GM21381 (cell line): Measurements from ENCODE around the gene PCSK7.
"Not testable (repeated sequence)": the region's sequence is repeated elsewhere in the genome, so short reads cannot be mapped to it uniquely, and the experiment has no call there.

Experiments used
- ATAC-seq: cut with Tn5 transposase; IDR thresholded peaks from one replicate; pipeline ENCODE4 v1.9.1; 2021; ENCODE audit warnings: mild to moderate bottlenecking, moderate library complexity; ENCODE audit not compliant: unreplicated experiment

PCSK7 gene, protein sequence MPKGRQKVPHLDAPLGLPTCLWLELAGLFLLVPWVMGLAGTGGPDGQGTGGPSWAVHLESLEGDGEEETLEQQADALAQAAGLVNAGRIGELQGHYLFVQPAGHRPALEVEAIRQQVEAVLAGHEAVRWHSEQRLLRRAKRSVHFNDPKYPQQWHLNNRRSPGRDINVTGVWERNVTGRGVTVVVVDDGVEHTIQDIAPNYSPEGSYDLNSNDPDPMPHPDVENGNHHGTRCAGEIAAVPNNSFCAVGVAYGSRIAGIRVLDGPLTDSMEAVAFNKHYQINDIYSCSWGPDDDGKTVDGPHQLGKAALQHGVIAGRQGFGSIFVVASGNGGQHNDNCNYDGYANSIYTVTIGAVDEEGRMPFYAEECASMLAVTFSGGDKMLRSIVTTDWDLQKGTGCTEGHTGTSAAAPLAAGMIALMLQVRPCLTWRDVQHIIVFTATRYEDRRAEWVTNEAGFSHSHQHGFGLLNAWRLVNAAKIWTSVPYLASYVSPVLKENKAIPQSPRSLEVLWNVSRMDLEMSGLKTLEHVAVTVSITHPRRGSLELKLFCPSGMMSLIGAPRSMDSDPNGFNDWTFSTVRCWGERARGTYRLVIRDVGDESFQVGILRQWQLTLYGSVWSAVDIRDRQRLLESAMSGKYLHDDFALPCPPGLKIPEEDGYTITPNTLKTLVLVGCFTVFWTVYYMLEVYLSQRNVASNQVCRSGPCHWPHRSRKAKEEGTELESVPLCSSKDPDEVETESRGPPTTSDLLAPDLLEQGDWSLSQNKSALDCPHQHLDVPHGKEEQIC

DNA sequence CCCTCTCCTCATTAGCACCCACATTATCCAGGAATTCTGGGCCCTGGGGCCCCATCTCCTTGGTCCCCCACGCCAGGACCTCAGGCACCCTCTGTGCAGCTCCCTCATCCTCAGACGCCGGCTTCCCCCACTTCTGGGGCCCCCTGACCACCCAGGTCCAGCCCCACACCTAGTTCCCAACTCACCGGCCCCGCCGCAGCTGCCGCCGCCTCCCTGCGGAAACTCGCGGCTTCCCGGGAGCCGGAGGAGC, at the start of gene PCSK7:
TSS of gene PCSK7 (minus strand) at position 232 of the 250 bp plus-strand sequence. CDS start 2,229 bp downstream, outside the sequence.
- ATAC-seq = no peak

DNA sequence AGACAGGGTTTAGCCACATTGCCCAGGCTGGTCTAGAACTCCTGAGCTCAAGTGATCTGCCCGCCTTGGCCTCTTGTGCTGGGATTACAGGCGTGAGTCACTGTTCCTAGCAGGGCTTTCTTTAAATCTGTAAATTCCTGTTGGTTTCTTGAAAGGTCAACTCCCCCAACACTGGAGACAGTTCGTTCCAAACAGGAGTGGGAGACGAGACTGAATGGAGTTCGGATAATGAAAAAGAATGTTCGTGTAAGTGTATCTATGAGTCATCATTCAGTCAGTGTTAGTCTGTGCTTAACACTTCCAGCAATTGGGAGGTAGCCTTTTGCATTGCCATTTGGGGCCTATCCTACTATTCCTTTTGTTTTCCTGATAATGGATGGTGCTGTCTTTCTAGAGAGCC, 49.3 kb upstream of the PCSK7 start:
- no peak for ATAC-seq

DNA sequence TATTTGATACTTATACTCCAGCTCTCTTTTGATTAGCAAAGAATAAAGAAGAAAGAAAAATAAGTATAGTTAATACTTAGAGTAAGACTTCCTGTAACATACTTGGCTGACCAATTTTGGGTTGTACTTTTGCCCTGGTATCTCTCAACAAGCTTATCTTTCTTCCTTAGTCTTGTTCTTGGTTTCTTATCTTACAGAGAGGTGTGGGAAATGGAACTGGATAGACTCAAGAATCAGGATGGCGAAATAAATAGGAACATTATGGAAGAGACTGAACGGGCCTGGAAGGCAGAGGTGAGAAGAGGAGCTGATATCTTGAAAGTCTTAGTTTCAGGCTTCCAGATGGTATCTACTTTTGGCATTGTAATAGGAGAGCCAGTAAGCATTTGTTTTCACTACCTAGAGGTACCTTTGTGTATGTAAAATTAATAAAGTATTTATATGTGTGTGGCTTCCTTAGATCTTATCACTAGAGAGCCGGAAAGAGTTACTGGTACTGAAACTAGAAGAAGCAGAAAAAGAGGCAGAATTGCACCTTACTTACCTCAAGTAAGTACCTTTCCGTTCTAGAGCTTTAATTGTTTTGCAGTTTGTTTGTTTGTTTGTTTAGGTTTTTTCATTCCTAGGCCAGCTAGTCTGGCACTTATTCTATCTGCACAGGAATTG, 48.0 kb upstream of the PCSK7 start:
- ATAC-seq = no peak

DNA sequence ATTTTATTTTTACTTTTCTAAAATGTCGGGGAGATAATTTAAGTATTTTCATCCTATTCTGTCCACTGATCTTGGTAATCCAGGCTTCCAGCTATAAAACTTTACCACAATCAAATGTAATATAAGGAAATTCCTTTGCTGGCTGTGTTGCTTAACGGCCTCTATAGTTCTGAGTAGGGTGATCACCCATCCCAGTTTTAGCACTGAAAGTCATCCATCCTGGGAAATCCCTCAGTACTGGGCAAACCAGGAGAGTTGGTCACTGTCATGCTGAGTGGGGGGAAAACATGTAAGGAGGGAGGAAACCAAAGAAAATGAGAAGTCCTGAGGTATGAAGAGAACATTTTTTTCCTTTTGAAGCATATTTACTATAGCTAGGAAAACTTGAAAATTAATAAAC, 46.5 kb upstream of the PCSK7 start:
- no peak for ATAC-seq

- no peak for ATAC-seq
Observed at GRCh38 chr11:117273550-117274289, 41.8 kb upstream of the PCSK7 start.

DNA sequence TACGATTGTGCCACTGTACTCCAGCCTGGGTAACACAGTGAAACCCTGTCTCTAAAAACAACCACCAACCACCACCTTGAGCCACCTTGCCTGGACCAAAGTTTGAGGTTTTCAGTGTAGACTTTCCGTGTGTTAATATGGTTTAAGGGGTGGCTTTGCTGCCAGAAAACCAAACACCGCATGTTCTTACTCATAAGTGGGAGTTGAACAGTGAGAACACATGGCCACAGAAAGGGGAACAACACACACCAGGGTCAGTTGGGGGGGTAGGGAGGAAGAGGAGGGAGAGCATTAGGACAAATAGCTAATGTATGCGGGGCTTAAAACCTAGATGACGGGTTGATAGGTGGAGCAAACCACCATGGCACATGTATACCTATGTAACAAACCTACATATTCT, 40.3 kb upstream of the PCSK7 start:
- ATAC-seq = not testable (repeated sequence)

DNA sequence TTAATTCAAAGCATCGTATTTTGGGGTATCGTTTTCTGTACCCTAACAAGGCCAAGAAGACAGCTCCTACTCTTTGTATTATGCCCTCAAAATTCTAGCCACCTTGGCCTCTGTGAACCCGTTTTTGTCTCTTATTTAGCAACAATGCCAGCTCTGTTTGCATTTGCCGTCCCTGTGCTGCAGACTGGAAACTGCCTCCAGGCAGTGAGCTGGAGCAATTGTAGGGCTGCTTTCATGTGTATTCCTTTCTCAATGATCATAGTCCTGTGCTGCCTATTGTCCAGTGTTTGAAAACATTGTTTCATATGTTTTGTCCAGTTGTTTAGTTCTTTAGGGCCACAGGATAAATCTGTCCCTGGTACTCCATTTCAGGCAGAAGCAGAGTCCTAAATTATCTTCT, 39.3 kb upstream of the PCSK7 start:
- ATAC-seq = no peak

DNA sequence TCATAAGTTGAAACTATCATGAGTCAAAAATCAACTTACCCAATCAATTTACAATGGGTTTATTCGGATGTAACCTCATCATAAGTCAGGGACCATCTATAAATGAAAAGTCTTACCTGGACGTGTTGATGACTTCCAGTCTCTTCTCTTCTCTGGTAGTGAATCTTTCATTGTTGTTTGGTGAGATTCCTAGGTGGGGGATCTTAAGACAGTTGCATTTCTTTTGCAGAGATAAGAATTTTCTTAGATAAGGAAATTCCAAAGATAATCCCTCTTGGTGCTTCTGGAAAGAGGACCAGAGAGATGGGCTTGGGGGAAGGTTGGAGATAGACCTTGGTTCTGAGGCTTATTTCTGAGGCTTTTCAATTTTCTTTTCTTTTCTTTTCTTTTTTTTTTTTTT, 38.0 kb upstream of the PCSK7 start:
- ATAC-seq = no peak

DNA sequence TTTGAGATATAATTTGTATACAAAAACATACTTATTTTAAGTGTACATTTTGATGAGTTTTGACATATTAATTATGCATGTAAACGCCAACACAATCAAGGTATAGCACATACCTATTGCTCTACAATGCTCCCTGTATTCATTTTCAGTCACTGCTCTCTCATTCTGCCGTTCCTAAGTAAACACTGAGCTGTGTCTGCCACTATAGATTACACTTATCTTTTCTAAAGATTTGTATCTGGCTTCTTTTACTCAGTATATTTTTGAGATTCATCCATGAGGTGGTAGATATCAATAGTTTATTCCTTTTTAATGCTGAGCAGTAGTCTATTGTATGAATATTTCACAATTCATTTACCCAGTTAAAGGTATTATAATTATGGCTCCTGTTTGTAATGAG, 33.9 kb upstream of the PCSK7 start:
- ATAC-seq = no peak

DNA sequence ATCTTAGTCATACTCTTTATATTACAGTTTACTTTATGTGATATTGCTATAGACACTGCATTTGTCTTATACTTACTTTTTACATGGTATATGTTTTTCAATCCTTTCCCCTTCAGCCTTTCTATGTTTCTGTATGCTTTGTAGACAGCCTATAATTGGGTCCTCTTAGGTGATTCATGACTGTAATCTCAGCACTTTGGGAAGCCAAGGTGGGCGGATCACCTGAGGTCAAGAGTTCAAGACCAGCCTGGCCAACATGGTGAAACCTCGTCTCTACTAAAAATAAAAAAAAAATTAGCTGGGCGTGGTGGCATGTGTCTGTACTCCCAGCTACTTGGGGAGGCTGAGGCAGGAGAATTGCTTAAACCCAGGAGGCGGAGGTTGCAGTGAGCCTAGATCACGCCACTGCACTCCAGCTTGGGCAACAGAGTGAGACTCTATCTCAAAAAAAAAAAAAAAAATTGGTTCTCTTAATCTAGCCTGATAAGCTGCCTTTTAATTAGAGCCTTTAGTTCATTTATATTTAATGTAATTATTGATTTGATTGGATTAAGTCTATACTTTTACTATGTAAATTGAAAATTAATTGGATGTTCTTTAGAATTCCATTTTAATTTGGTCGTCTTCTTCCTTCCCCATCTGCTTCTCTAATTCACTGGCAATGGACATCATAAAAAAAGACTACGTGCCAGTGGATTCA, 32.9 kb upstream of the PCSK7 start:
- not testable (repeated sequence) for ATAC-seq

GRCh38 chr11:117259417-117259816, 27.5 kb upstream of the PCSK7 start:
- no peak for ATAC-seq

GRCh38 chr11:117258576-117258975, 26.7 kb upstream of the PCSK7 start:
- no peak for ATAC-seq

- ATAC-seq = no peak
Observed at GRCh38 chr11:117256573-117256972, 24.7 kb upstream of the PCSK7 start.

GRCh38 chr11:117255966-117256365, 24.1 kb upstream of the PCSK7 start:
- ATAC-seq = no peak

DNA sequence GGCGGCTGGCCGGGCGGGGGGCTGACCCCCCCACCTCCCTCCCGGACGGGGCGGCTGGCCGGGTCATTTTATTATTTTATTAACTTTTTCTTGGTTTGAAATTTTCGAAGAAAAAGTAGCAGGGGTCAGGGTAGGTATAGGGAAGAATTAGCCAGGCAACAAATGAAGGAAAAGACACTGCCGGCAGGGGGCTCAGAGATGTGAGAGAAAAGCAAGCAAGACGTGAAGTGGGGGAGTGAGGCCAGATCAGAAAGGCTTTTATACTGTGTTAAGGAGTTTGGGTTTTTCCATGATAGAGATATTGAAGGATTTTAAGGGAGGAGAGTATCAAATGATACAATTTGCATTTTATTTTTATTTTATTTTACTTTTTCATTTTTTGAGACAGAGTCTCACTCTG, 19.6 kb upstream of the PCSK7 start:
- ATAC-seq = no peak

- no peak for ATAC-seq
Observed at GRCh38 chr11:117249571-117249970, 17.7 kb upstream of the PCSK7 start.

DNA sequence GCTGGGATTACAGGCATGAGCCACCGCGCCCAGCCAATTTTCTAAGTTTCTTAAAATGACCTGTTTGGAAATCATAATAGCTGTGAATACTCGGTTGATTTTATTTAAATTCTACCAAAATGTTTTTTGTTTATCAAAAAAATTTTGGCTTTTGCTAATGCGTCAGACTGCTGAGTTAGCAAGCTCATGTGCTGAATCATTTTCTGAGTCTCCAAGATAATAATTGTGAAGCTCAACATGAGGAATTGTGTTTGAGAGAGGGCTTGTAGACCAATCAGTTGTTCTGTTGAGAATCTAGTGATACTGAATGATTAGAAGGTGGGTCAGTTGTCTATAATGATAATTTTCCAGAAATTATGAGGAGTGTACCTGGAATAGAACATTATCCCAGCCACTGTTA, 16.5 kb upstream of the PCSK7 start:
- ATAC-seq = no peak

GRCh38 chr11:117239295-117239694, 7.4 kb upstream of the PCSK7 start:
- ATAC-seq = no peak

- ATAC-seq = no peak
Observed at GRCh38 chr11:117238221-117238620, 6.3 kb upstream of the PCSK7 start.

DNA sequence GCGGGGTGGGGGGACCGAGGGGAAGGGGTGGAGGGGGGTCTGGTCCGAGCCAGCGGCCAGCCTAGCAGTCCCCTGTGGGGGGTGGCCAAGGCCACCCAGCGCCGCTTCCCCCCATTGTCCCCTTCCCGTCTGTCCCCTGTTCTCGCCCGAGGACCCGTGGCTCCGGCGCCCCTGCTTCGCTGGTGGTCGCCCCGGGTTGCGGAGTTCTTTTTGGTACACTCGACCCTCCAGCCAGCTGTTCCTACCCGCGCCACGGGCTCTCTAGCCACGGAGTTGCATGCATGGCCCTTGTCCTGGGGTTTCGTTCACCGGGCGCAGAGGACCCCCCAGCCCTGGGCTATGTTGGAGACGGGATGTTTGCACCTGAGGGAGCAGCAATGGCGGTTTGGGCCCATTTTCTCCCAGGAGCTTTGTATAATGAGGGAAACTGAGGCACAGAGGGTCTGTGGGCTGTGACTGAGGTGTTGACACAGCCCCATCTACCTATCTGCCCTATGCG, 1.1 kb upstream of the PCSK7 start:
- no peak for ATAC-seq
